Activated CD8-positive, alpha-beta memory T cell treated with anti-CD3 and anti-CD28 coated beads, Interleukin-2, amount 10 ng/mL, durations not matched to agents 7 days and 5 days (primary cell): ENCODE data around the gene CMTM8. TPM values are rescaled to one million over a fixed set of nuclear protein-coding genes. Genes with fewer than 3 reads are reported as not detected.

ENCODE experiments used
- ATAC-seq: fragments of 150-1000 bp; cut with Tn5 transposase; one replicate; pipeline ENCODE4 v1.10.0; 2021; ENCODE audit warnings: moderate library complexity
- CTCF ChIA-PET: fragments of 350-600 bp; sonication (Branson Sonifier 250); formaldehyde crosslinking; loops from one replicate; lab custom pipeline; 2021; ENCODE audit warnings: antibody characterized with exemption; lab: Charles Lee
- DNase-seq: peaks from one replicate; pipeline ENCODE4 v3.0.0-alpha.2; 2020
- H3K27ac Mint-ChIP-seq: one replicate; pipeline ENCODE4 v1.8.0; 2021; ENCODE audit warnings: mild to moderate bottlenecking, mixed read lengths
- H3K27me3 Mint-ChIP-seq: one replicate; pipeline ENCODE4 v1.8.0; 2021; ENCODE audit warnings: mixed read lengths
- H3K36me3 Mint-ChIP-seq: one replicate; pipeline ENCODE4 v1.8.0; 2021; ENCODE audit warnings: mild to moderate bottlenecking, mixed read lengths
- H3K4me1 Mint-ChIP-seq: one replicate; pipeline ENCODE4 v1.8.0; 2021; ENCODE audit warnings: mixed read lengths
- H3K4me3 Mint-ChIP-seq: one replicate; pipeline ENCODE4 v1.8.0; 2021; ENCODE audit warnings: mild to moderate bottlenecking, moderate library complexity, mixed read lengths
- H3K9me3 Mint-ChIP-seq: one replicate; pipeline ENCODE4 v1.8.0; 2022; ENCODE audit warnings: low read depth, mixed read lengths
- total RNA-seq, 2 experiments: library from RNA; stranded (reverse); gene quantifications; one replicate each; pipeline ENCODE4 v1.2.3, GENCODE V29; 2021

Gene CMTM8
- total RNA-seq, 2 experiments from 2014 or later = 4.0 to 4.4 TPM

DNA sequence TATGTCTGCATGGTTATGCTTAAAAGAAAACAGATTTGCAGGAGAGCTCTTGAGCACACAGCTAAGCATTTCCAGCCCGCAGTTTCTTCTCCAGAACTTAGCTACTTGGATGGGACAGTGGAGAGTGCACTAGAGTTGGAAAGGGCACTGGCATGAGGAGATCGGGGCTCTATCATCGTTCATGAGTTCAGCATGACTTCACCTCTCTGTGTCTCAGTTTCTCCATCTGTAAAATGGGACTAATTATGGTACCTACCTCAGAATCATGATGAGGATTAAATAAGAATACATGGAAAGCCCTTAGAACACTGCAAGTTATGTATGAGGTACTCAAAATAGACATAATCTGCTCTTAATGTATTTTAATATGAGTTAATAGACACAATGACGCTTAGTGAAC lies 69.9 kb downstream of the CMTM8 start:
- CTCF ChIA-PET = interaction anchor here (1.0 to 7.6 kb wide), 2 partner anchors 12 to 627 kb away, joined by 3 to 43 read pairs; no protein-coding TSS in a partner anchor
- Mint-ChIP-seq H3K9me3 (no peaks in the 10 kb centered on the region), H3K36me3 (no peaks in the 10 kb centered on the region), H3K4me1 (peaks cover 16% of the 10 kb centered on the region), H3K4me3 (no peak overlapping the region), H3K27me3 (no peaks in the 10 kb centered on the region), H3K27ac (no peak overlapping the region)
- no peak for DNase-seq
- ATAC-seq = no peak

DNA sequence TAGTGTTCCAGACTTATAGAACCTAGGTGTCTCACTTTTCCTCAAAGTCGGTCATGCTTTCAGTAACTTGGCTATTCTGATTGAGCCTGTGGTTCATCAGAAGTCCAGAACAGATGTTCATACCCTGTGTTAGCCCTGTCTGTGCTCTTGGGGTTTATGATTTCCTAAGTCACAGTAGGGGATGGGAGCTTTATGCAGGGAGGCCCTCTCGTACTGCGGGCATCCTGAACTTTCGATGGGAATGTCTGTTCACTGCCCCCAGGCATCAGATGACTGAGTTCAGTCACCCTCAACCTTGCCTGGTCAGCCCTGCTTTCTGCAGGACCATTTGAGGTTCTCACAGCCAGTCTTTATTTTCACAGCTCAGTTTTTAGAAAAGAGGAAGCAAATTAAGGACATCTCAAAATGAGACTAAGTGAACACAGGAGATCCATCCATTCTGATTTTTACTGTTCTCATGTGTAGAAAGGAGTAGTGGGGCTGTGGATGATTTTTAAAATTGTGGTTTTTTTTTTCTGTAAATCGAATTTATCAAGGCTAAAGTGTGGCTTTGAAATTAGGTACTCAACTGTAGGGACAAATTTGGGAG lies 71.3 kb downstream of the CMTM8 start:
- Mint-ChIP-seq H3K9me3 (no peaks in the 10 kb centered on the region), H3K4me1 (peaks cover 19% of the 10 kb centered on the region), H3K27me3 (no peaks in the 10 kb centered on the region), H3K27ac (no peak overlapping the region), H3K36me3 (no peaks in the 10 kb centered on the region), H3K4me3 (no peak overlapping the region)
- CTCF ChIA-PET = interaction anchor here (1.3 to 7.6 kb wide), 2 partner anchors 14 to 133 kb away, joined by 4 to 43 read pairs; no protein-coding TSS in a partner anchor
- ATAC-seq (no peak), DNase-seq (no peak)

GRCh38 chr3:32310336-32310735 lies 71.9 kb downstream of the CMTM8 start:
- ATAC-seq (no peak), DNase-seq (no peak)
- CTCF ChIA-PET = interaction anchor here (1.3 to 7.6 kb wide), 3 partner anchors 13 to 133 kb away, joined by 4 to 43 read pairs (median 18); no protein-coding TSS in a partner anchor
- no peaks in the 10 kb centered on the region for H3K27me3 Mint-ChIP-seq
- H3K36me3 Mint-ChIP-seq = no peaks in the 10 kb centered on the region
- no peaks in the 10 kb centered on the region for H3K9me3 Mint-ChIP-seq
- peaks cover 19% of the 10 kb centered on the region for H3K4me1 Mint-ChIP-seq
- no peak overlapping the region for H3K27ac Mint-ChIP-seq
- H3K4me3 Mint-ChIP-seq = no peak overlapping the region

DNA sequence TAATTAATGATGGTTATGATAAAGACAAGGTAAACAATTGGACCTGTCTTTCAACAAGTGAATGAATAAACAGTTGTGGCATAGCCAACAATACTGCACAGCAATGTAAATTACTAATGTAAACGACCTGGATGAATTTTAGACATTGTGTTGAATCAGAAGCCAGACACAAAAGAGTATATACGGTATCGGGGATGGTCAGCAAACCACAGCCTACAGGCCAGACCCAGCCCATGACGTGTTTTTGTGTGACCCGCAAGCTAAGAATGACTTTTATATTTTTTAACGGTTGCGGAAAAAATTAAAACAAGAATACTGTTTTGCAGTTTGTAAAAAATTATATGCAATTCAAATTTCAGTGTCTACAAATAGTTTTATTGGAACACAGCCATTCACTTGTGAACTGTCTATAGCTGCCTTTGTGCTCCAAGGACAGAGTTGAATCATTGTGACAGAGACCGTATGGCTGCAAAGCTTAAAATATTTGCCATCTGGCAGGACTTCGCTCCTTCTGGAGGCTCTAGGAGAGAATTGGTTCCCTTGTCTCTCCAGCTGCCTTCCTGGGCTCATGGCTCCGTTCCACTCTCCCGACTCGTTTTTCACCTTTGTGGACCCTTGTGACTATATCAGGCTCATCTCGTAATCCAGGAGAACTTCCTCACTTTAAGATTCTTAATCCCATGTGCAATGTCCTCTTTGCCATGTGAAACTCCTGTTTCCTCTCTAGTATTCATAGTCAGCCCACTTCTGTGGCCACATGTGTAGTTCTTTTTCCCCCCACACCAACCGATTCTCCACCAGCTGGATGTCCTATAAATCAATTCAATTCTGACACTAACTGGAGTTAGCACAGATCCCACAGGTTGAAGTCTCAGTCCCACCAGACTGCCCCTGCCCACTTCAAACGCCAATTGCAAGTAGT lies 72.7 kb downstream of the CMTM8 start:
- H3K9me3 Mint-ChIP-seq = no peaks in the 10 kb centered on the region
- no peaks in the 10 kb centered on the region for H3K36me3 Mint-ChIP-seq
- H3K27me3 Mint-ChIP-seq = no peaks in the 10 kb centered on the region
- H3K4me3 Mint-ChIP-seq = no peak overlapping the region
- peaks cover 19% of the 10 kb centered on the region for H3K4me1 Mint-ChIP-seq
- H3K27ac Mint-ChIP-seq = no peak overlapping the region
- CTCF ChIA-PET = interaction anchor here (1.1 to 3.0 kb wide), 2 partner anchors 14 to 60 kb away, joined by 3 to 18 read pairs; no protein-coding TSS in a partner anchor
- DNase-seq (no peak), ATAC-seq (no peak)

GRCh38 chr3:32312251-32312650 lies 73.8 kb downstream of the CMTM8 start:
- CTCF ChIA-PET = interaction anchor here (0.7 to 3.0 kb wide), 5 partner anchors 15 to 156 kb away, joined by 3 to 18 read pairs (median 3); no protein-coding TSS in a partner anchor
- no peaks in the 10 kb centered on the region for H3K36me3 Mint-ChIP-seq
- no peak overlapping the region for H3K4me3 Mint-ChIP-seq
- no peaks in the 10 kb centered on the region for H3K9me3 Mint-ChIP-seq
- DNase-seq (no peak), ATAC-seq (no peak)
- H3K27me3 Mint-ChIP-seq = peaks cover 3% of the 10 kb centered on the region
- peaks cover 19% of the 10 kb centered on the region for H3K4me1 Mint-ChIP-seq
- H3K27ac Mint-ChIP-seq = no peak overlapping the region

GRCh38 chr3:32313169-32313568 lies 74.7 kb downstream of the CMTM8 start:
- ATAC-seq = no peak
- CTCF ChIA-PET = interaction anchor here (1.2 to 3.0 kb wide), 2 partner anchors 16 to 155 kb away, joined by 3 to 18 read pairs; no protein-coding TSS in a partner anchor

DNA sequence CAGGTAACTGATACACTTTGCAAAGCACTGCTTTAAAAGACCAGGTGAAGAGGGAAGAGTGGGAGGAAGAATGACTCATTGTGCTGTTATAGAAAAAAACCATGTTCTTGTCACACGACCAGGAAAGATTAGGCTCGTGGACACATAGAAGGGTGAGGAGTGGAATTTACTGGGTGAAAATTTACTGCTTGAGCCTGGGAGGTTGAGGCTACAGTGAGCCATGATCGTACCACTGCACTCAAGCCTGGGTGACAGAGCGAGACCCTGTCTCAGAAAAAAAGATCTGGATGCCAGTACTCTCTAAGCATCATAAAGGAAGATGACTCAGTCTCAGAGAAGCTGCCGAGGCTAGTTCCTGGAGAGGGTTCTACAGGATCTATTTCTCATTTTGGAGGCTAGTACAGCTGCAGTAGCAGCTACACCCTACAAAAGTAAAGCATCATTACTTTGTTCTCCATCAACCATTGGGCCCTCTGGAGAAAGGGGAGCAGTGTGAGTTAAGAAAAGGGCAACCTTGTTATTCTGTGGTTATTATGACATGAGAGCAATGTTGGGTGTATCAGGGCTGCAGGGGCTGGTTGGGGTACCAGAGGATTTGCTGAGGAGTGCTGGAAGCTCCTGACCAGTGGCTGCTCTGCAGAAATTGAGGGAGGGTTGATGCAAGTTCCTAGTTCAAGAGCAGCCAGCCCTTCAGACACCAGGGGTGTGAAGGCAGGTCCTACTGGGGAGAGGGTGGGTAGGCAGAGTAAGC lies 75.4 kb downstream of the CMTM8 start:
- CTCF ChIA-PET = interaction anchor here (1.1 to 3.0 kb wide), 2 partner anchors 17 to 80 kb away, joined by 3 to 9 read pairs; no protein-coding TSS in a partner anchor
- ATAC-seq (peak; percentile 88), DNase-seq (no peak)
- Mint-ChIP-seq H3K27me3 (peaks cover 3% of the 10 kb centered on the region), H3K27ac (peak overlapping the region; percentile 79), H3K4me3 (peak overlapping the region; percentile 36), H3K4me1 (peaks cover 19% of the 10 kb centered on the region), H3K36me3 (no peaks in the 10 kb centered on the region), H3K9me3 (no peaks in the 10 kb centered on the region)

More at GRCh38 chr3:32313169-32313568, 74.7 kb downstream of the CMTM8 start:
- Mint-ChIP-seq H3K4me3 (no peak overlapping the region), H3K27ac (peak overlapping the region; percentile 79), H3K36me3 (no peaks in the 10 kb centered on the region), H3K9me3 (no peaks in the 10 kb centered on the region), H3K4me1 (peaks cover 19% of the 10 kb centered on the region), H3K27me3 (peaks cover 3% of the 10 kb centered on the region)
- DNase-seq = no peak

GRCh38 chr3:32315441-32315840 lies 77.0 kb downstream of the CMTM8 start:
- ATAC-seq = no peak
- Mint-ChIP-seq H3K9me3 (no peaks in the 10 kb centered on the region), H3K4me1 (peaks cover 15% of the 10 kb centered on the region), H3K36me3 (no peaks in the 10 kb centered on the region), H3K4me3 (no peak overlapping the region), H3K27ac (no peak overlapping the region), H3K27me3 (peaks cover 3% of the 10 kb centered on the region)
- CTCF ChIA-PET = interaction anchor here (3.0 kb wide), 1 partner anchor 19 kb away, joined by 9 read pairs; no protein-coding TSS in a partner anchor
- DNase-seq = no peak

DNA sequence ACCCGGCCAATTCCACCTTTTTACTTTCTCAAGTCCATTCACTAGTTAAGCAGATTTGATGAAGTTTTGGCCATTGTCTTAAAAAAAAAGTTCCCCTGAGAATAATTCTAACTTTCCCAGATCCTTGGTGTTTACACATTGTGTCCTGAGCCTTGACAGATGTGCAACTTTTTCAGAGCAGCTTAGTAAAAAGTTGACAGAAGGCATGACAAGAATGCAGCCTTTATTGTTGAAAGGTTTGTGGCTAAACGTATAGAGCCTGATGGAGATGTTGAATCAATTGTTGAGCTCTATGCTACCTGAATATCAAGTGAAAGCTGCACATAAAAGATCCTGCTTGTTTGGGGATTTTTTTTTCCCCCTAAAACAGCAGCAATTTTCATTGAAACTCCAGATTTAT lies 77.8 kb downstream of the CMTM8 start:
- no peak for DNase-seq
- H3K4me3 Mint-ChIP-seq = no peak overlapping the region
- CTCF ChIA-PET = interaction anchor here (3.0 kb wide), 1 partner anchor 20 kb away, joined by 9 read pairs; no protein-coding TSS in a partner anchor
- peaks cover 15% of the 10 kb centered on the region for H3K4me1 Mint-ChIP-seq
- H3K27ac Mint-ChIP-seq = no peak overlapping the region
- no peaks in the 10 kb centered on the region for H3K36me3 Mint-ChIP-seq
- no peaks in the 10 kb centered on the region for H3K9me3 Mint-ChIP-seq
- H3K27me3 Mint-ChIP-seq = peaks cover 3% of the 10 kb centered on the region
- no peak for ATAC-seq

- H3K27ac Mint-ChIP-seq = no peak overlapping the region
- no peak for ATAC-seq
- H3K4me3 Mint-ChIP-seq = no peak overlapping the region
- no peaks in the 10 kb centered on the region for H3K9me3 Mint-ChIP-seq
- peaks cover 15% of the 10 kb centered on the region for H3K4me1 Mint-ChIP-seq
- DNase-seq = no peak
- peaks cover 3% of the 10 kb centered on the region for H3K27me3 Mint-ChIP-seq
- CTCF ChIA-PET = no interaction called here
- no peaks in the 10 kb centered on the region for H3K36me3 Mint-ChIP-seq
Observed at GRCh38 chr3:32316976-32317375, 78.5 kb downstream of the CMTM8 start.

GRCh38 chr3:32319607-32320006 lies 81.1 kb downstream of the CMTM8 start:
- H3K4me1 Mint-ChIP-seq = no peaks in the 10 kb centered on the region
- DNase-seq (no peak), ATAC-seq (no peak)
- peaks cover 3% of the 10 kb centered on the region for H3K27me3 Mint-ChIP-seq
- no peak overlapping the region for H3K4me3 Mint-ChIP-seq
- H3K27ac Mint-ChIP-seq = no peak overlapping the region
- no peaks in the 10 kb centered on the region for H3K9me3 Mint-ChIP-seq
- CTCF ChIA-PET = no interaction called here
- H3K36me3 Mint-ChIP-seq = no peaks in the 10 kb centered on the region

DNA sequence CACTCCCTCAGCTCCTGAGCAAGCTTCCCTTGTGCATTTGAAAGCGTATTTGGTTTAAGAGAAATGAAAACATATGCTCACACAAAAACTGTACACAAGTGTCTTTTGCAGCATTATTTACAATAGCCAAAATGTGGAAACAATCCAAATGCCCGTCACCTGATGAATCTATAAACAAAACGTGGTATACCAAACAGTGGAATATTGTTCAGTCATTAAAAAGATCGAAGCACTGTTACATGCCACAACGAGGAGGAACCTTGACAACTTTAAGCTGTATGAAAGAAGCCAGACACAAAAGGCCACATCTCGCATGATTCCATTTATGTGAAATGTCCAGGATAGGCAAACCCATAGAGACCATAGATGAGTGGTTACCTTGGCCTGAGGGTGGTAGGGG lies 81.6 kb downstream of the CMTM8 start:
- no peaks in the 10 kb centered on the region for H3K4me1 Mint-ChIP-seq
- no peak for ATAC-seq
- H3K9me3 Mint-ChIP-seq = no peaks in the 10 kb centered on the region
- no peaks in the 10 kb centered on the region for H3K36me3 Mint-ChIP-seq
- H3K4me3 Mint-ChIP-seq = no peak overlapping the region
- no peak overlapping the region for H3K27ac Mint-ChIP-seq
- CTCF ChIA-PET = no interaction called here
- peaks cover 3% of the 10 kb centered on the region for H3K27me3 Mint-ChIP-seq
- no peak for DNase-seq
